CD4-positive, alpha-beta T cell treated with Interleukin-17A for 4 hours (primary cell): ENCODE results near the gene PYCARD.
"Not testable (repeated sequence)": the region's sequence is repeated elsewhere in the genome, so short reads cannot be mapped to it uniquely, and the experiment has no call there.

ENCODE experiments used
- DNase-seq: peaks from one replicate; pipeline ENCODE4 v3.0.0-alpha.2; 2020; ENCODE audit warnings: mixed read lengths

PYCARD gene

DNA sequence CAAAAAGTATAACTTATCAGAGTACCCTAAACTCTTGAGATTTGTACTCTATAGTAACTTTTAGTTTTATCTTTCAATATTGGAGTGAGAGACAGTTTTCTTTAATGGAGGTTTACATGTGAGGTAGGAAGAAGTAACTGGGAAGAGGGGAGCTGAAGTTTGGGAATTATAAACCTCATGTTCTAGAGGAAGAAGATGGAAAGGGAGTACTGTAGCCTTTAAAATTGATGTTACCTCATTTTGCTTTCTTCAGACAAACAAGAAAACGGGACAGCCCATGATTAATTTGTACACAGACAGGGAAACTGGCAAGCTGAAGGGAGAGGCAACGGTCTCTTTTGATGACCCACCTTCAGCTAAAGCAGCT, 13.2 kb downstream of the PYCARD start:
- DNase-seq, result no peak

DNA sequence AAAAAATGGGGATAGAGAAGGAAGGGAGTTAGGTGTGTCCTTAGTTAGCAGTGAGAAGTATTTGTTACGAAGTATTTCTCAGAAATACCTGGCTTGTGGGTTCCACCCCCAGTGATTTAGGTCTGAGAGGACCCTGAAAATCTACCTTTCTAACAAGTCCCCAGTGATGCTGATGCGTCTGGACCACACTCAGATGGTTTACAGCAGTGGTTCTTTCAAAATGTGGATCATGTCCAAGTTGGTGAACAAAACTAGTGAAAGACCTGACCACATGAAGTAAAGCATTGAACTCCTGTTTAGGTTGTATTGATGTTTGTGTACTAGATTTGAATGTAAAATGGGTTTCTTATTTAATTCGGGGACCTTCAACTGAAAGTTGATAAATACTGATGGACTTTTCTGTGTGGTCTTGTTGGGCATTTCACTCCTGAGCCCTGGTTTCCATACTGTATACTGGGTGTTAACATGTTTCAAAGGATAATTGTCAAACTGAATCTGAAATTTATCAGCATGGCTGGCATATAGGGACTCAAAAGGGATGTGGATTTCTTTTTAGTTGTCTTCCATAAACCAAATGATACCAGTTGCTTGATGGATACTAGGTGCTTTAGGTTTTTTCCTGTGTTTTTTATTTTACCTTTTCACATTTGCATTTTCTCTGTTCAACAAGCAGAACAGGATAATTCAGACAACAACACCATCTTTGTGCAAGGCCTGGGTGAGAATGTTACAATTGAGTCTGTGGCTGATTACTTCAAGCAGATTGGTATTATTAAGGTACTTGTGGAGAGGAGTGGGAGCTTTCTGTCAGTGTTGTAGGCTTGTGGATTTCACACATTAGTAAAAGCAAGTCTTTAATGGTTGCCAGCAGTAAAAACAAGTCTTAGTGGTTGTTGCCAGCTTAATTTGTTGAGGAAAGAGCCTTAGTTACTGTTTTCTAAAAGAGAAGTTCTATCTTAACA, 13.8 kb downstream of the PYCARD start:
- no peak for DNase-seq

DNA sequence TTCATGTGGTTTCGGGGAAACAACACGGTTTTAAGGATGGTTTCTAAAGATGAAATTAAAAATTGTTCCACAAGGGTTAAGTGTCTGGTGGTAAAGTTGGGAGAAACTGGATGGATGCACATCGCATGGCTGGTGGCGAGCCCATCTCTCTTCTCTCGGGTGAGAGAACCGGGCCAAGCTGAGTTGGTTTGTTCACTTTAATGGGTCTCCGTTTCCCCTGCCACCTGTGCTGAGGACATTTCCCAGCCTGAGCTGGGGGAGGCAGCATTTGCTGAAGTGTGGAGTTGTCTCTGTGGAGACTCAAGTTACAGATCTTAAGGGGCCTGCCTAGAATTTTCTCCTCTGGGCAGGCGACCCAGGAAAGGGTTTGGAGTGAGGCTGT, 14.8 kb downstream of the PYCARD start:
- no peak for DNase-seq

DNA sequence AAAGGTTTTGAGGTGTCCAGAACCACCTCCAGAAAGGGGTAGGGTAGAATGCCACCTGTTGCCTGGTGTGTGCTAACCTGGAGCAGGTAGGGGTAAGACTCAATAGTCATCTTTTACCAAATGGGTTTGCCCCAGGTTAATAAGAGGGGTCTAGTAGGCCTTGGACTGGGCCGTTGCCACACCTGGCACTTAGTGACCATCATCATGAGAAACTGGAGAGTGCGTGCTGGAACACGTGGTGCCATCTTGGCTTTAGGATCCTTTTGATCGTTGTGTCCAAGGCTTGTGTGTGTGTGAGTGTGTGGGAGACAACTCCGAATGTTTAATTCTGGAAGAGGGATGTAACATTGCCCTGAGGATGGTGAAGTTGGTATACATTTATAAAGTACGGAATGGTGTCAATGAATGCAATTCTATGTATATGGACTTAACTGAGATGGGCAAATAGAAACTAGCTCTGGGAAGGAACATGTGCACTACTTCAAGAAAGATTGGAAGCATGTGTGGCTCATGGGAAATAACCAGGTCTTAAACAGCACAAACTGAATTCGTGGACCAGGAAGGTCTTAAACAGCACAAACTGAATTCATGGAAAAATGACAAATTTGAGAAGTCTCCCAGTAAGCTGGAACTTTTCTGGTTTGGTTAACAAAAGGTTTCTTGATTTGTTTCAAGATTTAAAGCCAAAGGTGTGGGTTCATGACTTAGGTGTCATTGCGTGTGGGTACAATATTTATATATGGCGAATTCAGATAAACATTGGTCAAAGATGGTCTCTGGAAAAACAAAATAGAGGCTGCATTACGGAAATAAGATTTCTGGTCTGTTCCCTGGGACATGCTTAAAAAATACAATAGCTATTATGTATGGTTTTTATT, 15.4 kb downstream of the PYCARD start:
- no peak for DNase-seq

DNA sequence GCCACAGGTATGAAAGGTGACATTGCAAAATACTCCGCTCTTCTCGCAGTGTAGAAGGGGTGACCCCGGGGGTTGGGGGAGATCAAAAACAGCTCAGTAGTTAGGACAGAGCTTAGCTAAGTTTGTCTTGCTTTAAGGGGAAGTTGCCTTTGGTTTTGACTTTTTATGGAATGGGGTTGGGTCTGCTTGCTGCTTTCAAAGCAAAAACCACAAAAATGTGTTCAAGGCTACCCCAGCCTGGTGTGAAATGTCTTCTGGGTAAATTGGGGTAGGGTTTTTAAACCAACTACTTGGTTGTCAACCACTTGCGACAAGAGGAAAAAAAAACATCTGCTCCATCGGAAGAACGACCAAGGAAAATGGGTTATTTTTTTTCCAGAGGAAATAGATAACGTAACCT, 16.4 kb downstream of the PYCARD start:
- no peak for DNase-seq

DNA sequence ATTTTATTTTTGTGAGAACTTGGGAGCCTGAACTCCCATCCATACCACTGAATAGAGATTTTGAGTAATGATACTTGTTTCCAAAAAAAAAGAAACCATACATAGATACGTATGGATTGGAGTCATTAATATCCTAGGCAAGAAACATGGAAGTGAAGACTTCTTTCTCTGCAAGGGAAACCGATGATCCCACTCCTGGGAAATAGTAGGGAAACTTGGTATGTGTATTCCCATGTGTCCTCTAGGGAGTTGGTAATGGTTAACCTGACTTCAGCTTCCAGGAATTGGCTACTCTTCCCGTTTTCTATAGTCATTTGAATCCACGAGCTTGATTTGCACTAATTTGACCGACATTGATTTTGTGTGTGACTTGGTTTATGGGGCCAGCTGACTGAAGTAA, 17.2 kb downstream of the PYCARD start:
- DNase-seq, result no peak

DNA sequence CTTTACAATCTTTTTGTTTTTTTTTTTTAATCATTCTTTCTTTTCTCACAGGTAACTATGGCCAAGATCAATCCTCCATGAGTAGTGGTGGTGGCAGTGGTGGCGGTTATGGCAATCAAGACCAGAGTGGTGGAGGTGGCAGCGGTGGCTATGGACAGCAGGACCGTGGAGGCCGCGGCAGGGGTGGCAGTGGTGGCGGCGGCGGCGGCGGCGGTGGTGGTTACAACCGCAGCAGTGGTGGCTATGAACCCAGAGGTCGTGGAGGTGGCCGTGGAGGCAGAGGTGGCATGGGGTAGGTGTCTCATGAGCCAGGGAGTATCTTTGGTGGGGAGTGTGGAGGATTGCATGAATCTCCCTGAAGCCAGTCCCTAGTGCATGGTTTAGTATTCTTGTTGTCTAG, 17.7 kb downstream of the PYCARD start:
- no peak for DNase-seq

DNA sequence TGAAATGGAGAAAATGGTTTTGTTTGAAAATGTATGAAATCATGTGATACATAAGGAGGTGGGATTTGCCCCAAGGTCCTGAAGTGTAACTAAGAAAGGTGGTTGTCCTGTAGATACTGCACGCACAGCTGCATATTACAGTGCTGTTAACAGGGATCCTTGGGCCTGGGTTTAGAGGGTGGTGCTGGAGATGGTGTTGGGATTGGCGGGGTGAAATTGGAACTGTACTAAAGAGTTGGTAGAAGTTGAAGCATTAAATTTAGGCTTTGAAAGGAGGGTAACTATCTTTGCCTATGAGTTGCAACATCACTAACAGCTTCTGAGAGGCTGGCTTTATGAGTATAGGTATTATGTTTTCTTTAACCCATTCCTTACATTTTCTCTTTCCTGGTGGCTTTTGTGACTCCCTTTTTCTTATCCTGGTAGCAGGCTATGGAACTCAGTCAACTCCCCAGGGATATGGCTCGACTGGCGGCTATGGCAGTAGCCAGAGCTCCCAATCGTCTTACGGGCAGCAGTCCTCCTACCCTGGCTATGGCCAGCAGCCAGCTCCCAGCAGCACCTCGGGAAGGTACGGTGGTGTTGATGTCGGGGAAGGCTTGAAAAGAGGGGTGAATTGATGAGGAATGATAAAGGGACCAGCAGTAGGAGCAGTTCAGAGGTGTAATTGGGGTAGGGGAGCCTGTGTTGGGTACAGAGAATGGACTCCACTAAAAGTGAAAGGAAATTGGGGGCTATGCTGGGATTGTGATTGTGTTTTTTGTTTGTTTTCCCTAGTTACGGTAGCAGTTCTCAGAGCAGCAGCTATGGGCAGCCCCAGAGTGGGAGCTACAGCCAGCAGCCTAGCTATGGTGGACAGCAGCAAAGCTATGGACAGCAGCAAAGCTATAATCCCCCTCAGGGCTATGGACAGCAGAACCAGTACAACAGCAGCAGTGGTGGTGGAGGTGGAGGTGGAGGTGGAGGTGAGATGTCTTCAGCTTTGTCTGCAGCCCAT, 18.8 kb downstream of the PYCARD start:
- no peak for DNase-seq

DNA sequence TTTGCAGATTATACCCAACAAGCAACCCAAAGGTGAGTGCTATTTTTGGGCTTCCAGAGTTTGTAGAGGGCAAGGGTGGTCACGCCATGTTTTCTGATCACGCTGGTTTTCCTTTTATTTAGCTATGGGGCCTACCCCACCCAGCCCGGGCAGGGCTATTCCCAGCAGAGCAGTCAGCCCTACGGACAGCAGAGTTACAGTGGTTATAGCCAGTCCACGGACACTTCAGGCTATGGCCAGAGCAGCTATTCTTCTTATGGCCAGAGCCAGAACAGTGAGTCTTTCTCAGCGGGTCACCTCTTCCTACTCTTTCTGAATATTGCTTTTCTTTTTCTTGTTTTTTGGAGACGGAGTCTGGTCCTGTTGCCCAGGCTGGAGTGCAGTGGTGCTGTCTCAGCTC, 20.2 kb downstream of the PYCARD start:
- no peak for DNase-seq

DNA sequence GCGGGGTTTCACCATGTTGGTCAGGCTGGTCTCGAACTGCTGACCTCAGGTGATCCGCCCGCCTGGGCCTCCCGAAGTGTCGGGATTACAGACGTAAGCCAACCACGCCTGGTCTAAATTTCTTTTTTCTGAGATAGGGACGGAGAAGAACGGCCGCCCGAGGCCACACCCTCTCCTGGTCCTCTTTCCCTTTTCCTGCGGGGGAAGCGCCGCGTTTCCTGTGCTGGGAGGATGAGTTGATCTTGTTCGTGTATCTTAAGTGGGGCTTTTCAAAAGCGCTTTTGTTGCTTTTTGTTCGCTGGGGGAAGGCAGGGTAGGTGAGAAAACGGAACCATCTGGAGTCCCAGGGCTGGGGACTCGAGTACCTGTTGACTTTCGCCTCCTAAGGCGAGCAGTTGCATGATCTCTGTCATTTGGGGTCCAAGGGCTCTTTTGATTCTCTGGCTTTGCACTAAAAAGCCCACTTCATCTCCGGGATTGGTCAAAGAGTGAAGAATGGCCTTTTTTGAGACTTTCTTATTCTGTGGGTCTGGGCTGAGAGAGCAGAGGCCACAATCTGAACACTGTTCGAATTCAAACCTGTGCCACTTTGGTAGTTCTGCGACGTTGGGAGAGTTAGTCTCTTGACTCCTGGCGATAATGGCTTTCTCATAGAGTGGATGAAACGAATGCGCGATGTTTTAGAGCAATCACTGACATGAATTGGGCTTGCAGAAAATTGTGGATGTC, 21.3 kb downstream of the PYCARD start:
- peak; percentile 18 for DNase-seq

DNA sequence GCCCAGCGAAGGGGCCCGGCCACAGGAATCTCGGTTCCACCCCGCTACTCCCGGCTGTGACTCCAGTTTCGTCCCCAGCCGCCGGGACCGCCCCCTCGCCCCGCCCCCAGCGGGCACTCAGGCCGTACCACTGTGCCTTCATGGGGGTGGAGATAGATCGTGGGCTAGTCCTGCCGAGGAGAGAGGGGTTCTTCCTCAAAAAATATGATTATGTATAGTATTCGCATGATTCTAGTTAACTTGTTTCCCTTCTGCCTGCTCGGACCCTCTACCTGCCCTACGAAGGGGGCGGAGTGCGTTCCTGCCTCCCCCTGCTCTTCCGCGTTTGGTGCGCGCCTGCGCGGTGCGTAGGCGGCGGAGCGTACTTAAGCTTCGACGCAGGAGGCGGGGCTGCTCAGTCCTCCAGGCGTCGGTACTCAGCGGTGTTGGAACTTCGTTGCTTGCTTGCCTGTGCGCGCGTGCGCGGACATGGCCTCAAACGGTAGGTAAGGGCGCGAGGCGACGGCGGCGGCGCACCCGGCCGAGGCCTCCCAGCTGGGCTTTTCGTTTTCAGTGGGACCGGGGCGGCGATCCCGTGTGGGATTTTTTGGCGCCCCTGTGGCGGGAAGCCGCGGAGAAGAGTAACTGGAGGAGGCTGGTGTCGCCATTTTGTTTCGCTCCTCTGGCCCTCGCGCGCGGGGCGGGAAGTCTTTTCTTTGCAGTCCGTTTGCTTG, 22.7 kb downstream of the PYCARD start, which contains the start of gene FUS:
TSS of gene FUS (plus strand) at position 393 of the 713 bp plus-strand sequence. CDS start at position 469, 76 bp downstream.
- DNase-seq, result peak; percentile 93

DNA sequence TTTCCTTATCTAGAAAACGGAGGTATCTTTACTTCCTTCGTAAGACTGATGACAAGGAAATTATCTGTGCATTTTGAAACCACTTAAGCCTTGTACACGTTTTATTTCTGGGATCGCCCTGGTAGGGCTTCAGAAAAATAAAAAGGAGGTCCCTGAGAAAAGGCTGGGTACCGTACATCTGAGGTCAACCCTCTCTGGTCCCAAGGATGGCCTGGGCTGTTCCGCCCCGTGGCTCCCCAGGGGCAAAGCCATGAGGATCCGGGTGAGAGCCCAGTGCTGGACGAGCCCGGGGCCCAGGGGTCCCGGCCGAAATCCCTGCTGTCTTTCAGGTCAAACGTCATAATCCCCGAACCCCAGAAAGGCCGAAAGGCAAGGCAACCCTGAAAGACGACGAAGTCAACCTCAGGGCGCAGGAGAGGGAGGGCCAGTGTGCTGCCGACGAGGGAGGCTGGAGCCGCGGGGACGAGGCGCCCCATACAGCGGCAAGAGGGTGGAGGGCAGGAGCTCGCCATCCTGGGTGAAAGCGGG, 23.3 kb downstream of the PYCARD start:
- no peak for DNase-seq

DNA sequence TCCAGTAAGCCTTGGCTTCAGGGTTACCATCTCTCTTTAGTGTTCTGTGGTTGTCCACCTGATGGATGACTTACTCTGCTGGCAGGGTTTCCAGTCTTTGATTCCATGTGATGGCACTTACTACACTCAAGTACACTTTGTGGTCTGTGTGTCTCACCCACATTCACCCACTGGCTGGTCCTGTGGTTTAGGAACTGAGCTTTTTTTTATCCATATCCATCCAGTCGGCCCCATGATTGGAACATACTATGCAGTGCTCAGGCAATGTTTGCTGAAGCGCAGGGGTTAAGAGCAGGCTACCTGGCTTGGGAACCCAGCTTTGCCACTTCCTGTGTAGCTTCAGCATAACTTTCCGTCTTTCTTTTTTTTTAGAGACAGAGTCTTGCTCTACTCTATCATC, 25.4 kb downstream of the PYCARD start:
- DNase-seq, result peak; percentile 68

DNA sequence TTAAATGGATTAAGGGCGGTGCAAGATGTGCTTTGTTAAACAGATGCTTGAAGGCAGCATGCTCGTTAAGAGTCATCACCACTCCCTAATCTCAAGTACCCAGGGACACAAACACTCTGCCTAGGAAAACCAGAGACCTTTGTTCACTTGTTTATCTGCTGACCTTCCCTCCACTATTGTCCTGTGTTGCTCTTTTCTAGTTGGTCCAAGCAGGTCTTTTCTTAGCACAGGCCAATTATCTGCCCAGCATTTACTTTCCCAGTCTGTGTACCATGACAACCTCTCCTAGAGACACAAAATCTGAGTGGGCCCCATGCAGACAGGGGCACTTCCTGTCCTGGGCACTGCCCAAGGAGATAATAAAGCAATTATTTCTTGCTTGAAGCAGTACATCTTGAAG, 32.5 kb downstream of the PYCARD start:
- DNase-seq, result not testable (repeated sequence)

DNA sequence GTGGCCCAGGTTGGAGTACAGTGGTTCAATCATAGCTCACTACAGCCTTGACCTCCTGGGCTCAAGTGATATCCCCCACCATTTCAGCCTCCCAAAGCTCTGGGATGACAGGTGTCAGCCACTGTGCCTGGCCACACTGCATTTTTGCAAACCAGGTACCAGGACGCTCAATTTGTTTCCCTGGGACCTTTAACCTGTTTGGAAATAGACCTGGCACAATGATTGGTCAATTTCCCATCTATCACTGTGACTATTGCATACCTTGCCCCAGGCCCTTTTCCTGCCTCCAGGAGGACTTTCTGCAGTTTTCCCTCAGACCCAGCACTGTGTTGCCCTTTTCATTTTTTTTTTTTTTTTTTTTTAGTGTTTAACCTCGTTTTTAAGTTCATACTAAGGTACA, 33.7 kb downstream of the PYCARD start:
- no peak for DNase-seq

DNA sequence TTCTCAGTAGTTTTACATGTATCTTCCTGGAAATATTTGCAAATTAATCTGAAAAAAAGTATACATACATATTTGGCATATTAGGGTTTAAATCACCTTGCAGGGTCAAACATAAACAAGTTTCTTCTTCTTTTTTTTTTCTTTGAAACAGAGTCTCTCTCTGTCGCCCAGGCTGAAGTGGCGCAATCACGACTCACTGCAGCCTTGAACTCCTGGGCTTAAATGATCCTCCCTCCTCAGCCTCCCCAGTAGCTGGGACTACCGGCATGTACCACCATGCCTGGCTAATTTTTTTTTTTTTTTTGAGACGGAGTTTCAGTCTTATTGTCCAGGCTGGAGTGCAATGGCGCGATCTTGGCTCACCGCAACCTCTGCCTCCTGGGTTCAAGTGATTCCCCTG, 35.2 kb downstream of the PYCARD start:
- DNase-seq, result no peak

DNA sequence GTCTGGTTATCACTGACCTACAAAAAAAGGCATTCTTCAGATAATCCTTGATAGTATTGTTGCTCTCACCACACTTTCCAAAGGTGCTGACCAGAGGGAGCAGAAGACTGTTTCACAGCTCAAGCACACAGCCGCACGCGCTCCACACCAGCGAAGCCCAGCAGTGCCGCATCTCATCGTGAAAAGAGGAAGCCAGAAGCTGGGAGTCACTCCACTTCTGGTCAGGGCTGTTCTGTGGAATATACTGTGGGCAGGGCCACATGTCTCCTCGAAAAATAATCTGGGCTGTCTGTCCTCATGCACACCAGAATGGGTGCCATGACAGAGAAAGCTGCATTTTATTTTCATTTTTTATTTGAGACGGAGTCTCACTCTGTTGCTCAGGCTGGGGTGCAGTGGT, 45.4 kb downstream of the PYCARD start:
- no peak for DNase-seq
